Superior temporal gyrus (tissue), 1 donor: Measurements from ENCODE around the gene MAMSTR.

Source experiments
- DNase-seq: peaks from one replicate; pipeline ENCODE4 v3.0.0-alpha.2; 2016; ENCODE audit errors: extremely low spot score

Gene MAMSTR

GRCh38 chr19:48746738-48747575 lies 27.4 kb upstream of the MAMSTR start, which contains the start of gene IZUMO1:
IZUMO1 (minus strand) TSS chr19:48746909; CDS start chr19:48745859, 1,050 bp downstream.
- peak; percentile 90 for DNase-seq

- DNase-seq: no peak
Measured at GRCh38 chr19:48746110-48746509, 26.6 kb upstream of the MAMSTR start.

DNA sequence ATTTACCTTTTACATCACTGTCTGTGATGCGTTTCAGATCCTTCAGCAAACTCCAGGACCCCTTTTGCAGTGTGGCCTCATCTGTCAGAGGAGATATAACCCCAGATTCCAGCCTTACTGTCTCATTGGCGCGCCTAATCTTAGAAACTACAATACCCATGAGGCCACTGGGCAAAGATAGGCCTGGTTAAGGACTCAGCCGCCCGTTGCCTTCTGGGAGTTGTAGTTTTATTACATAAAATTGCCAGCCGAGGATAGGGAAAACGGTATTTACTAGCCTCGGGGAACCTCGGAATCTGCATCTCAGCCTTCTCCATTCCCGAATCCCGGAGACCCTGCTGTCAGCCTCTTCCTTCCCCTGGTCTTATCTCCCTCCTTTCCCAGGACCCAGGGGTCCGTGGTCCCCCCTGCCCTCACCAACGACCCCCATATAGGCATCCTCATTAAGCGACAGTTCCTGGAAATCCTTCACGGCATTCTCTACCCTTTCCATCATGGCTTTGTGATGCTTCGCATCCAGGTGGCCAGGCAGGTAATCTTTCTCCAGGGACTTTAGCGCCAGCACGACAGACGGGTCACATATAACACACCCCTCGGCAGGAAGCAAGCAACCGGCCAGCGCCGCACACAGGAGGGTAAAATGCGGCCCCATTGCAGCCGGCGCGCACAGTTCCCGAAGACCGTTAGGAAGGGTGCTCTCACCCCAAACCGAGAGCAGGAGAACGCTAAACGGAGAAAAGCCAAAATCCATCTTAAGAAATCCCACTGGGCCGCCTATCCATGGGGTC lies 25.9 kb upstream of the MAMSTR start:
- peak; percentile 90 for DNase-seq

DNA sequence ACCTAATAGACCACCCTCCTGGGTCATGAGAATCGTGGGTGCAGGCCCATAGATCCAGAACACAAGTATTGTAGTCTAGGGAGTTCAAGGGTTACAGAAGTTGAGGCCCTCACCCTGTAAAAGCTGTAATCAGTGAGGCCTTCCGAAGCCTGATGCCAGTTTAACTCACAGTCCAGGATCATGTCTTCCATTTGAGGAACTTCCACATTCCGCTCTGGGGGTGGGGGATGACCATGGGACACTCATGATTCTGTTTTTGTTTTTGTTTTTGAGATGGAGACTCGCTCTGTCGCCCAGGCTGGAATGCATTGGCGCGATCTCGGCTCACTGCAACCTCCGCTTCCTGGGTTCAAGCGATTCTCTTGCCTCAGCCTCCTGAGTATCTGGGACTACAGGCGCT lies 22.6 kb upstream of the MAMSTR start:
- DNase-seq: no peak

- DNase-seq: no peak
Measured at GRCh38 chr19:48741129-48741999, 21.8 kb upstream of the MAMSTR start.

GRCh38 chr19:48740164-48740972 lies 20.8 kb upstream of the MAMSTR start, which contains the start of gene RASIP1:
RASIP1 (minus strand) TSS chr19:48740610; CDS start chr19:48740282, 328 bp downstream.
- DNase-seq: no peak

GRCh38 chr19:48739404-48740163 lies 20.1 kb upstream of the MAMSTR start:
- no peak for DNase-seq

GRCh38 chr19:48738557-48739403 lies 19.3 kb upstream of the MAMSTR start:
- no peak for DNase-seq

- DNase-seq: no peak
Measured at GRCh38 chr19:48737360-48737998, 18.0 kb upstream of the MAMSTR start.

DNA sequence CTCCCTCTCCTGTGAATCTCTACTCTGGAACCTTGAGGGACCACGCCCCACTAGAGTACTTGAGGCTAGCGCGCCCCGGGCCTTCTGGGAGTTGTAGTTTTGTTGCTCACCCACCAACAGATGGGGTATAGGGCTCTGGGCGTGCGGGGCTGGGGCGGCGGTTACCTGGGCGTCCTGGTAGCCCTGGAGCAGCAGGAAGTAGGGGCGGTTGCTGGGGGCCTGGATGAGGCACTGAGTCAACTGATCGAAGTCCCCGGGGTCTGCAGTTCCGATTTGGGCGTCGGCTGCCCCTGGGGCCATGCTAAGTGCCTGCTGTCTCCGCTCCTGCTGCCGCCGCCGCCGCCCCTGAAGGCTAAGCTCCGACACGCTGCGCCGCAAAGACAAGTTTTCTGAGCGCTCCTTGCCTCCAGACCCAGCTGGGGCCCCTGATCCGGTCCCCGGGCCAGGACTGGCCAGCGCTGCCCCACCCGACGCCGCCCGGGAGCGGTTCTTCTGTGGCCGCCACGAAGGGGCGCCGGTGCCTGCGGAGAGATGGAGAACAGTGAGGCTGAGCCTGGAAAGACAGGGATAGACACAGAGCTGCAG lies 15.6 kb upstream of the MAMSTR start:
- no peak for DNase-seq

- no peak for DNase-seq
Measured at GRCh38 chr19:48734625-48735024, 15.1 kb upstream of the MAMSTR start.

DNA sequence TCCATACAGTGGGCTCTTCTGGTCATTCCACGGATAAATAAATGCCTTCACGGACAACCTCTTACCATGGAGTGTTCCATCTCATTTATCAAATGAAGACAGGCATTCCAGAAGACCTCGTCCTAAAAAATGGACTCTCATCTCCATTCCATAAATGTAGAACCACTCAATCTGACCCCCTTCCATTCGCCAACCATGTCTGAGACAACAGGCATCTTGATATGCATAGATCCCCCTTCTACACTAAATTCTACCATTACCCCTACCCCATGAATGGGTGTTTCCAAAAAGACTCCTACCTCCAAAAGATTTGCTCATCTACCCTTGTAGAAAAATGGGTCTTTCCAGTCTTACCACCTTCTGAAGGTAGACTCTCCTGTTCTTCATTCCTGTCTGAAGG lies 11.9 kb upstream of the MAMSTR start:
- no peak for DNase-seq

DNA sequence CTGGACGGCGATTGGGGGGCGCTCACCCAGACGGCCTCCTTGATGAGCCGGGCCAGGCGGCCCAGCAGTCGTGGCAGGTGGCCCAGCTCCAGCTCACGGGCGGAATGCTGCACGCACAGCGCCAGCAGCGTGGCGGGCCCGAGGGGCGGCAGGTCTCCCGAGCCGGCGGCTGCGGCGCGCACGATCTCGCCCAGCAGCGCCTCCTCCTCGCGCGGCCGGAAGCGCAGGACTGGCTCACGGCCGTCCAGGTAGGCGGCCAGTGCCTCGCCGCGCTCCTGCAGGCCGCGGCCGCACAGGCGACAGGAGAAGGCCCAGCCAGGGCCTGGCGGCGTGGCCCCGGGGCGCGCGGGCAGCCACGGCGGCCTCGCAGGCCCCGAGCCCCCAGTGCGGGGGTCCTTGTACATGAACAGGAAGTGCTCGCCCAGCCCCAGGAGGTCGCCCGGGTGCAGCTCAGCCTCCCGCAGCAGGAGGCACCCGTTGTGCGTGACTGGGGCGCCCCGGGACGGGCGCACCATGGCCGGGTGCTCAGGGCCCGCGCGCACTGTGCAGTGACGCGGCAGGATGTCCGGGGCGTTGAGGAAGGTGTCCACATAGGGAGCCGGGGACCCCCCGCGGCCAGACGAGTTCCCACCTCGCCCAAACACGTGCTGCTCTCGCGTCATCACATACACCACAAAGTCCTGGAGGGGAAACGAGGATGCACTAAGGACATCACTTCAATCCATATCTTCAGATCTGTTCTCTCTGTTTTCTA lies 9.6 kb upstream of the MAMSTR start:
- DNase-seq: no peak

DNA sequence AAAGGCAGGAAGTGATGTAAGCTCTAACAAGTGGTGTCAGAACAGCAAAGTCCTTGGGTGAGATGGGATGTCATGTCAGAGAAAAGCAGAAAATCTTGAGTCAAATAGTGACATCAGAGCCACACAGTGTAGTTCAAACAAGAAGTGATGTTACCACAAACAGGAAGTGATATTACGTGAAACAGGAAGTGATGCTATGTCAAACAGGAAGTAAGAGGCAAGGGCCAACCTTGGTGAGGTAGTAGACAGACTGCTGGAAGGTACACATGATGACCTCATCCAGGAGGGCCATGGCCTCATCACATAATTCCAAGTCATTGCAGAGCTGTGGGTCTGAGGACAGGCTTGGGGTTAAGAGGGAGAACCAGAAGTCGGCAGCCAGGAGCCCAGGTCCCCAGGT lies 7.0 kb upstream of the MAMSTR start:
- DNase-seq: no peak

GRCh38 chr19:48724796-48725753 lies 5.5 kb upstream of the MAMSTR start:
- peak; percentile 75 for DNase-seq

DNA sequence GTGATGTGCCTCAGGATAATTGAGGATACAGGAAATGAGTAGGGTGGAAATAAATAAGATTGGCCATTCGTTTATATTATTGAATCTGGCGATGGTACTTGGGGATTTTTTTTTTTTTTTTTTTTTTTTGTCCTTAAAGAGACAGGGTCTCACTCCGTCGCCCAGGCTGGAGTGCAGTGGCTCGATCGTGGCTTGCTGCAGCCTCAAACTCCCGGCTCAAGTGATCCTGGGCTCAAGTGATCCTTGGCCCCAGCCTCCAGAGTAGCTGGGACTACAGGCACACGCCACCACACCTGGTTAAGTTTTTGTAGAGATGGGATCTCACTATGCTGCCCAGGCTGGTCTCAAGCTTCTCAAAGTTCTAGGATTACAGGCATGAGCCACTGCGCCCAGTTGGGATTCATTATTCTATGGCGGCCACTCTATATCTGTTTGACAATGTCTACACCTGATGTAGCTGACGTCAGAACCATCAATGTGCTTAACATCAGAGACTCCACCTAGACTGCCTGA lies 2.7 kb upstream of the MAMSTR start:
- no peak for DNase-seq
